OCI-LY1 (cell line): ENCODE data around the gene NUDT4.

Source experiments
- H2AFZ ChIP-seq: fragments of 200-600 bp; sonication (generic), shearing (Covaris generic); 2 replicates; pipeline ENCODE4 v1.6.0; 2014; ENCODE audit warnings: antibody characterized with exemption, mild to moderate bottlenecking, low read length
- H3F3A ChIP-seq: fragments of 200-600 bp; sonication (generic), shearing (Covaris generic); 2 replicates; pipeline ENCODE4 v1.6.0; 2014; ENCODE audit warnings: mild to moderate bottlenecking, antibody characterized with exemption, low read length, moderate library complexity; ENCODE audit not compliant: insufficient read depth
- H3K27ac ChIP-seq: fragments of 200-600 bp; sonication (generic); 2 replicates; pipeline ENCODE4 v1.5.1; 2014; ENCODE audit warnings: low read length, mixed run types, mild to moderate bottlenecking, low read depth; ENCODE audit not compliant: poor library complexity, severe bottlenecking
- H3K27me3 ChIP-seq: fragments of 200-600 bp; sonication (generic); 2 replicates; pipeline ENCODE4 v1.6.0; 2014; ENCODE audit warnings: antibody characterized with exemption, mild to moderate bottlenecking, low read length, moderate library complexity; ENCODE audit not compliant: insufficient read depth
- H3K36me3 ChIP-seq: fragments of 200-600 bp; sonication (generic); 2 replicates; pipeline ENCODE4 v1.6.1; 2014; ENCODE audit warnings: mild to moderate bottlenecking, antibody characterized with exemption, low read length, moderate library complexity, mixed read lengths; ENCODE audit not compliant: insufficient read depth
- H3K4me1 ChIP-seq: fragments of 200-600 bp; sonication (generic); 2 replicates; pipeline ENCODE4 v1.5.1; 2014; ENCODE audit warnings: mild to moderate bottlenecking, low read length, moderate library complexity; ENCODE audit not compliant: insufficient read depth, severe bottlenecking
- H3K4me2 ChIP-seq: fragments of 200-600 bp; sonication (generic), shearing (Covaris generic); 2 replicates; pipeline ENCODE4 v1.6.1; 2014; ENCODE audit warnings: low read length
- H3K4me3 ChIP-seq: fragments of 200-600 bp; sonication (generic); 2 replicates; pipeline ENCODE4 v1.5.1; 2014; ENCODE audit warnings: low read length, low read depth, mild to moderate bottlenecking, mixed read lengths; ENCODE audit not compliant: poor library complexity, severe bottlenecking
- H3K79me2 ChIP-seq: fragments of 200-600 bp; shearing (Covaris generic); 2 replicates; pipeline ENCODE4 v1.6.1; 2016; ENCODE audit warnings: mixed run types, low read length, mixed read lengths; ENCODE audit not compliant: insufficient read depth
- H3K9ac ChIP-seq: fragments of 200-600 bp; sonication (generic), shearing (Covaris generic); 2 replicates; pipeline ENCODE4 v1.6.1; 2014; ENCODE audit warnings: mild to moderate bottlenecking, low read length, mixed read lengths
- H3K9me2 ChIP-seq: fragments of 200-600 bp; sonication (generic), shearing (Covaris generic); 2 replicates; pipeline ENCODE4 v1.6.1; 2014; ENCODE audit warnings: low read depth, mild to moderate bottlenecking, low read length, mixed read lengths
- H3K9me3 ChIP-seq: fragments of 200-600 bp; shearing (Covaris generic); 2 replicates; pipeline ENCODE4 v1.6.1; 2014; ENCODE audit warnings: low read length, mixed read lengths
- H4K20me1 ChIP-seq: fragments of 200-600 bp; sonication (generic), shearing (Covaris generic); 2 replicates; pipeline ENCODE4 v1.6.0; 2016; ENCODE audit warnings: mild to moderate bottlenecking, low read length; ENCODE audit not compliant: insufficient read depth
- CTCF ChIP-seq: fragments of 200-600 bp; sonication (generic), shearing (Covaris generic); IDR thresholded peaks from 2 replicates; pipeline ENCODE4 v1.5.1; 2017; ENCODE audit warnings: mild to moderate bottlenecking, antibody characterized with exemption, low read length, moderate library complexity, mixed read lengths
- EZH2 ChIP-seq: fragments of 200-600 bp; sonication (generic), shearing (Covaris generic); IDR thresholded peaks from 2 replicates; pipeline ENCODE4 v1.8.0; 2017; ENCODE audit warnings: borderline replicate concordance, mixed run types, mild to moderate bottlenecking, antibody characterized with exemption, low read length, moderate library complexity, mixed read lengths

Gene NUDT4

GRCh38 chr12:93341409-93342049, 36.2 kb upstream of the NUDT4 start:
- H3K4me2 ChIP-seq = no peak overlapping the region
- no peaks in the 10 kb centered on the region for H3K27me3 ChIP-seq
- H3K9ac ChIP-seq = no peak overlapping the region
- TF ChIP-seq CTCF = no peak
- TF ChIP-seq EZH2 = no peak
- H3K9me2 ChIP-seq = no peaks in the 10 kb centered on the region
- no peaks in the 10 kb centered on the region for H3K4me1 ChIP-seq
- H4K20me1 ChIP-seq = no peaks in the 10 kb centered on the region
- no peak overlapping the region for H2AFZ ChIP-seq
- no peaks in the 10 kb centered on the region for H3K79me2 ChIP-seq
- H3K4me3 ChIP-seq = no peak overlapping the region
- no peaks in the 10 kb centered on the region for H3K36me3 ChIP-seq
- no peak overlapping the region for H3K27ac ChIP-seq
- no peaks in the 10 kb centered on the region for H3F3A ChIP-seq
- no peaks in the 10 kb centered on the region for H3K9me3 ChIP-seq

GRCh38 chr12:93347054-93347785, 30.5 kb upstream of the NUDT4 start:
- Histone ChIP-seq H3K4me3 (no peak overlapping the region), H3K4me2 (no peak overlapping the region), H3K4me1 (no peaks in the 10 kb centered on the region), H3K79me2 (no peaks in the 10 kb centered on the region), H3F3A (no peaks in the 10 kb centered on the region), H3K27ac (no peak overlapping the region), H3K27me3 (no peaks in the 10 kb centered on the region; the same call in 1 of the 2 replicates), H2AFZ (no peak overlapping the region), H4K20me1 (no peaks in the 10 kb centered on the region), H3K36me3 (no peaks in the 10 kb centered on the region), H3K9me3 (no peaks in the 10 kb centered on the region), H3K9me2 (no peaks in the 10 kb centered on the region), H3K9ac (no peak overlapping the region)
- TF ChIP-seq EZH2 (no peak), CTCF (no peak)

- H3K4me2 ChIP-seq = no peak overlapping the region
- no peak overlapping the region for H3K9ac ChIP-seq
- H4K20me1 ChIP-seq = no peaks in the 10 kb centered on the region
- H2AFZ ChIP-seq = no peak overlapping the region
- H3K36me3 ChIP-seq = no peaks in the 10 kb centered on the region
- H3K4me1 ChIP-seq = no peaks in the 10 kb centered on the region
- no peaks in the 10 kb centered on the region for H3F3A ChIP-seq
- no peaks in the 10 kb centered on the region for H3K9me3 ChIP-seq
- no peak overlapping the region for H3K27ac ChIP-seq
- H3K9me2 ChIP-seq = no peaks in the 10 kb centered on the region
- no peaks in the 10 kb centered on the region for H3K79me2 ChIP-seq
- no peak overlapping the region for H3K4me3 ChIP-seq
- H3K27me3 ChIP-seq = no peaks in the 10 kb centered on the region; the same call in 1 of the 2 replicates
- no peak for TF ChIP-seq EZH2
- TF ChIP-seq CTCF = no peak
These were observed 28.9 kb upstream of the NUDT4 start for GRCh38 chr12:93348575-93349435.
